ENCODE data around the gene KRT15.
"Not testable (repeated sequence)": the region's sequence is repeated elsewhere in the genome, so short reads cannot be mapped to it uniquely, and the experiment has no call there.

KRT15 gene

GRCh38 chr17:41544491-41544892, 25.8 kb upstream of the KRT15 start:
- no peak for ATAC-seq
- no peak for DNase-seq

DNA sequence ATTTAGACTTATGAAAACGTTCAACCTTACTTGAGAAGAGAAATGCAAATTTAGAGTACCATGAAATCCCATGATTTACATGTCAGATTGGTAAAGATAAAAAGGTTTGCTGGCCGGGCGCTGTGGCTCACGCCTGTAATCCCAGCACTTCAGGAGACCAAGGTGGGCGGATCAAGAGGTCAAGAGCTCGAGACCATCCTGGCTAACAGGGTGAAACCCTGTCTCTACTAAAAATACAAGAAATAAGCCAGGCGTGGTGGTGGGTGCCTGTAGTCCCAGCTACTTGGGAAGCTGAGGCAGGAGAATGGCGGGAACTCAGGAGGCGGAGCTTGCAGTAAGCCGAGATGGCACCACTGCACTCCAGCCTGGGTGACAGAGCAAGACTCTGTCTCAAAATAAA, 24.1 kb upstream of the KRT15 start:
- not testable (repeated sequence) for ATAC-seq, DNase-seq

GRCh38 chr17:41542357-41542756, 23.7 kb upstream of the KRT15 start:
- DNase-seq (no peak), ATAC-seq (no peak)

GRCh38 chr17:41540921-41541625, 22.4 kb upstream of the KRT15 start:
- ATAC-seq = no peak
- no peak for DNase-seq

DNA sequence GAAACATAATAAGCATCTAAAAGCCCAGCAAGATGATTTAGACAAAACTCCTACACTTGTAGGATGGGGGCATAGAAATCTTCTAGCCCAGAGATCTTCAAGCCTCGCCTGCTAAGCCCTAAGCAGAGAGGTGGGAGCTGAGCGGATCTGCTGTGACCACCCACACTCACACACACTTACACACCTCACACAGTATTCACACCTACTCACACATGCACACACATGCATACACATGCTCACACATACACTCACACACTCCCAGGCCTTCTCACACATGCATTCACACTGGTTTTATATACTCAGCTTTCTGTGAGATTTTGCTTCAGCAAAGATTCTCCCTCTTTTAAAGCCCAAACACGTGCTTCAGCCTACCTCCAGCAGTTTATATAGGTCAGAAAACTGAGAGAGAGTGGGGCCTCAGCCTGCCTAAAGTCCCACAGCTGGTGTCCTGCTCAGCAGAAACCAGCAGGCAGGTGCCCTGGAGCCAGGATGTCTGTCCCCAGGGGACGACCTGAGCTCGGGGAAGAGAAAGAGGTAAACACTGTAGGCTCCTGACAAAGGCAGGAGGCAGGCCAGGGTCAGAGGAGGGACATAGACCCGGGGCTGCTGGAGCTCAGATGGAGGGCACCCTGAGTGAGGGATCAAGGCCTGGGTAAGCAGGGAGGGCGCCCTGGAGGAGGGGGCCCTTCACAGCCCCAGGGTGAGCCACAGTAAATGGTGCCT, 21.4 kb upstream of the KRT15 start:
- ATAC-seq (no peak), DNase-seq (no peak)

DNA sequence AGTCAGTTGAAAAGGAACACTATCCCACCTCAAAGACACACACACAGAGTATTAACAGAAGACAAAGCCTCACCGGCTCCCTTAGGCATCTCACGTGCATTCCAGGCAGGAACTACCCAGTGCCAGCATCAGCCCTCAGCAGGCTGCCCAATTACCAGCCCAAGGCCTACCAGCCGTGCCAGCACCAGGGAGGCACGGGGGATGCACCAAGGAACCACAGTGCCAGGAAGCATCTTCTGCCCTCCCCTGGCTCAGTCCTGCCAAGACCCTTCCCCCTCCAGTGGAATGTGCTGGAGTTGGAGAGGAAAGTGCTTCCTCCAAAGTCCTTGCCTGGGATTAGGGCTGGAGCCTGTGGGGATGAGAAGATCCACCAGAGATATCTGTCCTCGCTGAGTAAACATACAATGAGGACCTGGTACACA, 20.4 kb upstream of the KRT15 start:
- DNase-seq = no peak
- ATAC-seq = no peak

- no peak for DNase-seq
- no peak for ATAC-seq
These were observed 19.9 kb upstream of the KRT15 start for GRCh38 chr17:41538565-41538991.

GRCh38 chr17:41537990-41538389, 19.3 kb upstream of the KRT15 start:
- ATAC-seq (no peak), DNase-seq (no peak)

DNA sequence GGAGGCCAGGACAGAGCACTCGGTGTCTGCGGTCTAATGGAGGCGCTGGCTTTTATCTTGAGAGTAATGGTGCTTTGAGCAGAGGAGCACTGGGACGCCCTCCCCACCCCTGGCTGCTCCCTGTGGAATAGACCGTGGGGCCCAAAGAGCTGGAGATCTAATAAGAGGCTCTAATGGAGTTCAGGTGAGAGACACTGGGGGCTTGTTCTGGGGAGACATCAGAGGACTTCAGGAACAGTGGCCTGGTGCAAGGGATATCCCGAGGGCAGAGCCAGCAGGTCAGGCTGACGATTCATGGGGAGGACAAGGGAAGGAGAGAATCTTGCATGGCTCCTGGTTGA, 18.9 kb upstream of the KRT15 start:
- ATAC-seq = no peak
- DNase-seq = no peak

GRCh38 chr17:41536741-41537613, 18.3 kb upstream of the KRT15 start:
- ATAC-seq (no peak), DNase-seq (no peak)

DNA sequence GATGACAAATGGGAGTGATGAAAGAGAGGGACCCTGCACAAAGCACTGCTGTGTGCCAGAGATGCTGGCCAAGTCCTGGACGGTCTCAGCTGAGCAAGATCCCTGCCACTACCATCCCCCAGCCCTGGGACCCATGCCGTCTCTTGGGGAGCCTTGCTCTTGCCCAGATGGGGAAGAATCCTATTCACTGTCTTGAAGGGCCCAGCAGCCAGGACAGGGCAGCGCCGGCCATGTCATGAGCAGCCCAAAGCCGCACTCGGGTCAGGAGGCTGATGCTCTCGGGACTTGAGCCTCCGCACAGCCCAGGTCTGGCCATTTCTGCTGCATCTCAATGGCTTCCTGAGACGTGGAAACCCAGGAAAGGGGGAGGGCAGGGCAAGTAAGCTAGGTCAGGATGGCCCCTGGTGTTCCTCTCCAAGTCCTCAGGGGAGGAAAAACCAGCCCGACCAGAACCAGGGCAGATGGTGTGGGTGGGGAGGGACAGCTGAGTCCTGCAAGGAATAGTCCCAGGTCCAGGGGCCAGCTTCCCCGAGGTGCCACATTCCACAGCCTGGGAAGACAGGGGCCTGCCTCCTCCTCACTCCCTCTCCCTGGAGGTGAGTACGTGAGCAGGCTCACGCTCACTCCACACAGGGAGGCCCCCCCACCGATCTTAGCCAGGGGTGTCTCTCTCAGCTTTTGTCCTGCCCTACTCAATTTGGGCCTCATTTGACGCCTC, 17.2 kb upstream of the KRT15 start:
- DNase-seq (no peak), ATAC-seq (no peak)

DNA sequence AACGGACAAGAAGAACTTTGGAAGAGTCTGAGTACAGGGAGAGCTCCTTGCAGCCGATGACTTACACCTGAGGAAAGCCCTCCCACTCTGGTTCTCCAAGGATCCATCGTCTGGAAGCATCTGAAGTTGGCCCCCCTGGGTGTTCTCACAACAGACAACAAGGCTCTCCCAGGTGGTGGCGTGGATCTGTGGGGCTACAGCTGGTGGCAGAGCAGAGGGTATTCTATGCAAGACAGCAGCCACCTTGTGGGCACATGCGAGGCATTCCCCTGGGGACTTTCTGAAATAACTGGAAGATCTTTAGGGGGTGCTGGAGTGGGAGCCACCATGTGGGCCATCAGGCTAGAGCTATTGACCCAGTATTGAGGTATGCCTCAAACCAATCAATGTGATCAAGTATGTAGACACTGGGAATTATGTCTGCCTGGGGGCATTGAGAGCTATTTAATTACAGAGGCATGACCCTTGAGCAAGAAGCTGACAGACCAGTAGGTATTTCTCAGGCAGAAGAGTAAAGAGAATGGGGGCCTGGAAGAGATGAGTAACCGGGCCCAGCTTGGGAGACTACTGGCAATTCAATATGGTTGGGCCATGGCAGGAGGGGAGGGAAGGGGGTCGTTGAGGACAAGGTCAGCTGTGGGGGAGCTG, 16.3 kb upstream of the KRT15 start:
- DNase-seq (no peak), ATAC-seq (no peak)

DNA sequence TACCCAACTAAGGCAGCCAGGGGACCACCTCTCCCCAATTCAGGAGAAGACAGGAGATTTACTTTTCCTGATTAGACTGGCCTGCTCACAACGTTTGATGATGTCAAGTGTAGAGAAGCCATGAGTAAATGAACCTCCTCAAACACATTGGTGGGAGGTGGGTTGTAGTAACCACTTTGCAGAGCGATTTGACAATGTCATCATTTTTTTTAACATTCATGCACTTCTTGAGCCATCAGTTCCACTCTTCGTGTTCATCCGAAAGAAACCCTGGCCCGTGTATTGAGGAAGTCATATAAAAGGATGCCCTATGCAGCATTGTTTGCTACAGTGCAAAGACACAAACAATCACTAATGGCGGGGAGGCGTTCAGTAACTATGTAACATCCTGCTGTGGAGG, 14.9 kb upstream of the KRT15 start:
- ATAC-seq = no peak

DNA sequence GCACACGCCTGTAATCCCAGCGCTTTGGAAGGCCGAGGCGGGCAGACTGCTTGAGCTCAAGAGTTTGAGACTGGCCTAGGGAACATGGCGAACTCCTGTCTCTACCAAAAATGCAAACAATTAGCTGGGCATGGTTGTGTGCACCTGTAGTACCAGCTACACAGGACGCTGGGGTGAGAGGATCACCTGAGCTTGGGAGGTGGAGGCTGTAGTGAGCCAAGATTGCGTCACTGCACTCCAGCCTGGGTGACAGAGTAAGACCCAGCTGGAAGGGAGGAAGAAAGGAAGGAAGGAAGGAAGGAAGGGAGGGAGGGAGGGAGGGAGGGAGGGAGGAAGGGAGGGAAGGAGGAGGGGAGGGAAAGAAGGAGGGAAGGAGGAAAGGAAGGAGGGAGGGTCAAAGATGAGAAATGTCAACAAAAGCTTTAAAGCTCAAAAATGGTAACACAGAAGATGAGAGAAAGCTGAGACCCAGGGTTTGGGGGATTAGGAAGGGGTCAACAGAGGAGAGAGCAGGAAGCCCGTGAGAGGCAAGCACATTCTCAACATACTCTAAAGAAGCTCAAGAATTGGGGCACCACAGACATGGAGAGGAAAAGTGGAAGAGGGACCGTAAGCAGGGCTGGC, 14.4 kb upstream of the KRT15 start:
- ATAC-seq = no peak
- no peak for DNase-seq

More for the DNA sequence above, 14.9 kb upstream of the KRT15 start:
- DNase-seq = no peak

DNA sequence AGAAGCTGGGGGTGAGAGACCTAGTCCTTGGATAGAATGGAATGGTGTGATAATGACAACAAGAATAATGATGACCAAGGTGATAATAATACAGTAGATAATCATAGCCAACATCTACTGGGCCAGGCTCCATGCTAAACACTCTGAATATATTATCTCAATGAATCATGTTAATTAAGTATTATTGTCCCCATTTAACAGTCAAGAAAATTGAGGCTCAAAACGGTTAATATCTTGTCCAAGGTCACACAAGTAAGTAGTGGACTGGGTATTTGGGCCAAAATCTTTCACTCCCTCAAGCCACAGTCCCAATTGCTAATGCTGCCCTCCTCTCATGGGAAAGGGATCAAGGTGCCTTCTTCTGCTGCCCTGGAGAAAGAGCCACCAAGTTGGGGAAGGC, 13.3 kb upstream of the KRT15 start:
- ATAC-seq (no peak), DNase-seq (no peak)

DNA sequence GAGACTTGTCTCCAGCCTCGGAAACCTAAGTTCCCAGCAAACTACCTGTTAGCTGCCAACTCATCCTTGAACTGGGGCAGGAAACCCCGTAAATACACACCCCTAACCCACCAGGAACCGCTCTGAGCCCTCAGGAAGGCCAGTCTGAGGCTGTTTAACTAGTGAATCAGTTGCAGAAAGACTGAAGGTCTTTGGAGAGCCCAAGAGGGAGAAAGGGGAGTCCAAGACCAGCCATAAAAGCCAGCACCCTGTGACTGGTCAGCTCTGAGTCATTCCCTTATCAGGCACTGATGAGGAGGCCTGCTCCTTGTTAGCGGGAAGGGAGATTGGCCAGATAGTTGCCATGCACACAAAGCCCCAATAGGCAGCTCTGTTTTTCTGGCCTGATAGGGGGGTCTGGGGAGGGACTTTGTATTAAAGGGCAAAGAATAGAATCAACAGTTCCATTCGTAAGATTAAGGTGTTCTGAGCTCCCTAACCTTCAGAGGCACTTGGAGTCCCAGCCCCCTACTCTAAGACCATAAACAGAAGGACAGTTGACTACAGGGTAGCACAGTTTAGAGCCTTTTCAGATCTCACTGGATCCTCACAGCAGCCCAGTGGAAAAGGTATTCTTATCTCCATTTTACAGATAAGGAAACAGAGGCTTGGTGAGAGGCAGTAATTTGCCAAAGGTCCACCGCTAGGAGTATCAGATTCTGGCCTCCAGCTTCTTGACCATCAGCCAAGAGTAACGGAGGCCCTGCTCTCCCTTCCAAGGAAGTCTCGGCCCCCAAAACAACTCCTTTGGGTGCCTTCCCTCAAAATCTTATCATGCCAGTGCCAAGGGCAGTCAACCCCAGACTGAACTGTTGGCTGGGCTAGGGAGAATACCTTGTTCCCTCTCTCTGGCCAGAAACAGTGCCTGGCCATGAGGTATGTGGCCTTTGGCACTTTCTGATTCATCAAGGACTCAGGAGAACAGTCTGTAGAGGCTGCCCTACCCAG, 11.7 kb upstream of the KRT15 start:
- ATAC-seq = no peak
- DNase-seq = no peak

DNA sequence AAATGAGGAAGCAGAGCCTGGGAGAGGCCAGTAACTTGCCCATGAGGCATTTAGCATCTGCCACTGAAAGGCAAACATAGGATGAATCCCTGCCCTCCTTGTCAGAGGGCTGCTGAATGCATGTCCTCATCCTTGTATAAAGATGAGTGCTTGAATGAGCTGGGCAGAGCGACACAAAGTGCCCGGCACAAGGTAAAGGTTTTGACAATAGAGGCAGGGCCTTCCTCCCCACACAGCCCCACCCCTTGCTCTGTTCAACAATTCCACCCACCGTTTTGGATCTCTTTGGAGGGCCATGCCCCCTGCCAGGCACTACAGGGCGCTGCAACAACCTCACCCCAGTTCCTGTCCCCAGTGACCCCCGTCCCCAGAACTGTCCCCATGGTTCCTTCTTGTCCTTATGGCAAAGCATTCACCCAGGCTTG, 10.8 kb upstream of the KRT15 start:
- no peak for DNase-seq
- ATAC-seq = no peak

GRCh38 chr17:41528959-41529353, 10.3 kb upstream of the KRT15 start:
- no peak for ATAC-seq
- no peak for DNase-seq

- ATAC-seq (peak; percentile 27), DNase-seq (peak; percentile 7)
These were observed 8.7 kb upstream of the KRT15 start for GRCh38 chr17:41527063-41528023.

Data from stimulated activated naive CD8-positive, alpha-beta T cell treated with anti-CD3 and anti-CD28 coated beads, Interleukin-15, Interleukin-2, amounts not matched to agents 100 U/mL and 50 U/mL, for 24 hours (primary cell).